Heart right ventricle (tissue), 16 donors: ENCODE results near the gene ARFGEF3. TPM values are rescaled to one million over a fixed set of nuclear protein-coding genes. Genes with fewer than 3 reads are reported as not detected.
A peak's percentile ranks its signal among the peaks of the same experiment; 100 is the strongest.

Source experiments
- ATAC-seq, 8 donors: fragments of 200-7000 bp; cut with Tn5 transposase; one replicate each; pipeline ENCODE4 v1.9.1; 2020; ENCODE audit warnings: mild to moderate bottlenecking in 8 of 8, moderate library complexity in 8 of 8, moderate number of reproducible peaks in 1 of 8
- DNase-seq, 2 donors: peaks; one replicate each; pipeline ENCODE4 v3.0.0-alpha.2; 2020
- H3K27ac ChIP-seq, 10 donors: fragments of 200-600 bp; sonication (generic) in 2 of 10; one replicate each; pipeline versions ENCODE4 v1.5.0 to v1.8.0; 2020 to 2022; ENCODE audit warnings: mild to moderate bottlenecking in 3 of 10
- H3K27me3 ChIP-seq, 7 donors: fragments of 200-600 bp; one replicate each; pipeline ENCODE4 v1.8.0; 2021 to 2022; ENCODE audit warnings: mild to moderate bottlenecking in 2 of 7
- H3K36me3 ChIP-seq, 9 donors: fragments of 200-600 bp; sonication (generic) in 1 of 9; one replicate each; pipeline versions ENCODE4 v1.5.0 to v1.8.0; 2020 to 2022; ENCODE audit warnings: mild to moderate bottlenecking in 2 of 9
- H3K4me1 ChIP-seq, 9 donors: fragments of 200-600 bp; sonication (generic) in 1 of 9; one replicate each; pipeline versions ENCODE4 v1.5.0 to v1.8.0; 2020 to 2022; ENCODE audit warnings: mild to moderate bottlenecking in 4 of 9
- H3K4me3 ChIP-seq, 10 donors: fragments of 200-600 bp; sonication (generic) in 2 of 10; one replicate each; pipeline versions ENCODE4 v1.5.0 to v1.8.0; 2020 to 2022; ENCODE audit warnings: mild to moderate bottlenecking in 7 of 10, moderate library complexity in 2 of 10
- H3K9me3 ChIP-seq, 11 donors: fragments of 200-600 bp in 10 of 11; sonication (generic) in 2 of 11; one replicate each; pipeline versions ENCODE4 v1.5.0 to v1.8.0; 2013 to 2022; ENCODE audit warnings: mild to moderate bottlenecking in 2 of 11, control low read depth in 1 of 11, moderate library complexity in 1 of 11
- WGBS, 2 donors: extraction: QIAGEN DNeasy Blood & Tissue Kit; methylation state at CpG; one replicate each; pipeline ENCODE4 v1.1.7; 2013; ENCODE audit warnings: inconsistent platforms in 1 of 2; 5-methylcytosine and 5-hydroxymethylcytosine counted together
- intact Hi-C, 10 donors: fragments of 100-400 bp; cut with DNase I; formaldehyde crosslinking; loops; one replicate each; pipeline versions ENCODE4 v1.11.1 to v1.14.2; 2022
- polyA plus RNA-seq, 2 donors: library from polyadenylated mRNA; stranded (reverse); fragments of 200-250 nt; gene quantifications; one replicate each; pipeline ENCODE4 v1.2.3, GENCODE V29; 2013
- total RNA-seq, 10 donors: library from RNA; stranded (reverse); fragmentation: NEBNext Ultra II Directional in 3 of 10; extraction: Animal tissue kit (Norgen Biotek cat#: 25700) in 3 of 10; gene quantifications; one replicate each; pipeline versions ENCODE4 v1.2.1 to v1.2.4, GENCODE V29; 2021 to 2023
- TF ChIP-seq, protein P1 (sequence below), 9 donors: fragments of 200-600 bp; sonication (generic) in 2 of 9; IDR thresholded peaks; one replicate each; pipeline versions ENCODE4 v1.5.0 to v1.8.0; 2021 to 2022; ENCODE audit warnings: antibody characterized with exemption in 9 of 9, mild to moderate bottlenecking in 5 of 9, moderate library complexity in 1 of 9
- donor health status: Arrhythmogenic right ventricular cardiomyopathy.
- donor health status: ischemic (EF 13 %, LVEDD 7.1; RV severe dilation, severe dysfunction).
- donor health status: healthy with polysubstance abuse.
- donor health status: DM: no; HTN: yes; CAD: no.
- donor health status: DM: no; HTN: no; CAD: no.
- donor health status: ischemic (EF 25% LVEDD 6.9; RV normal size, moderate dysfunction).
- donor health status: ischemic (EF 25% LVEDD 5.7; RV mildly dilated, moderate dysfunction).
- donor health status: healthy.
- donor health status: DM: yes; HTN: yes; CAD: no.
- donor health status: Ischemic cardiomyopathy.
- donor health status: ischemic (EF 35%, LVEDD 5.7; RV mildly dilated, moderate dysfunction).
- donor health status: nonischemic (EF 11% LVEDD 7.7; RV severe dilation, severe dysfunction).
- donor health status: DM: yes; HTN: yes; CAD: no.
- donor health status: PGD.
- donor health status: ischemic (EF 29% LVEDD 5.4; RV normal size, mild dysfunction).
- donor health status: nonischemic (EF 23%, LVEDD 6.1; RV moderate dilation, normal function).

Gene ARFGEF3
- total and polyA plus RNA-seq, 12 donors = 0.33 to 11.1 (median 3.3) TPM

DNA sequence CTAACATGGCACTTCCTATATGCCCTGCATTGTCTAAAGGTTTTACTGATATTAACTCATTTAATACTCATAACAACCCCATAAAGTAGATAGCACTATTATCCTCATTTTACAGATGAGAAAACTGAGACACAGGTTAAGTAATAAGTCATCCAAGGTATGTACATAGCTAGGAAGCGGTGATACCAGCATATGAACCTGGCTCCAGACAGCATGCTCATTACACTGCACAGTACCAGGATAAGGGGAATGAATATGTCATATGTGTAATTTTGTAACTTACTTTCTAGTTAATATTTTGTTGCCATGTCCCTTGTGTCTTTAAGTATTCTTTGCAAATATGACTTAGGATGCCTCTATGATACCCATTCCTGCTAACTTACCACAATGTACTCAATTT is 109.7 kb downstream of the ARFGEF3 start:
- intact Hi-C loops = no loop called here
- ATAC-seq (no peak), DNase-seq (no peak)
- Histone ChIP-seq H3K27me3 (no peaks in the 10 kb centered on the region), H3K4me3 (no peak overlapping the region), H3K27ac (no peak overlapping the region), H3K4me1 (no peaks in the 10 kb centered on the region), H3K36me3 (no peaks in the 10 kb centered on the region), H3K9me3 (no peaks in the 10 kb centered on the region)
- TF ChIP-seq, protein P1, sequence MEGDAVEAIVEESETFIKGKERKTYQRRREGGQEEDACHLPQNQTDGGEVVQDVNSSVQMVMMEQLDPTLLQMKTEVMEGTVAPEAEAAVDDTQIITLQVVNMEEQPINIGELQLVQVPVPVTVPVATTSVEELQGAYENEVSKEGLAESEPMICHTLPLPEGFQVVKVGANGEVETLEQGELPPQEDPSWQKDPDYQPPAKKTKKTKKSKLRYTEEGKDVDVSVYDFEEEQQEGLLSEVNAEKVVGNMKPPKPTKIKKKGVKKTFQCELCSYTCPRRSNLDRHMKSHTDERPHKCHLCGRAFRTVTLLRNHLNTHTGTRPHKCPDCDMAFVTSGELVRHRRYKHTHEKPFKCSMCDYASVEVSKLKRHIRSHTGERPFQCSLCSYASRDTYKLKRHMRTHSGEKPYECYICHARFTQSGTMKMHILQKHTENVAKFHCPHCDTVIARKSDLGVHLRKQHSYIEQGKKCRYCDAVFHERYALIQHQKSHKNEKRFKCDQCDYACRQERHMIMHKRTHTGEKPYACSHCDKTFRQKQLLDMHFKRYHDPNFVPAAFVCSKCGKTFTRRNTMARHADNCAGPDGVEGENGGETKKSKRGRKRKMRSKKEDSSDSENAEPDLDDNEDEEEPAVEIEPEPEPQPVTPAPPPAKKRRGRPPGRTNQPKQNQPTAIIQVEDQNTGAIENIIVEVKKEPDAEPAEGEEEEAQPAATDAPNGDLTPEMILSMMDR (IDR thresholded peaks at IDR 0.05) = no peak
- 99 to 100% methylated on average over 1 of the region's 1 CpG for WGBS, 2 donors

DNA sequence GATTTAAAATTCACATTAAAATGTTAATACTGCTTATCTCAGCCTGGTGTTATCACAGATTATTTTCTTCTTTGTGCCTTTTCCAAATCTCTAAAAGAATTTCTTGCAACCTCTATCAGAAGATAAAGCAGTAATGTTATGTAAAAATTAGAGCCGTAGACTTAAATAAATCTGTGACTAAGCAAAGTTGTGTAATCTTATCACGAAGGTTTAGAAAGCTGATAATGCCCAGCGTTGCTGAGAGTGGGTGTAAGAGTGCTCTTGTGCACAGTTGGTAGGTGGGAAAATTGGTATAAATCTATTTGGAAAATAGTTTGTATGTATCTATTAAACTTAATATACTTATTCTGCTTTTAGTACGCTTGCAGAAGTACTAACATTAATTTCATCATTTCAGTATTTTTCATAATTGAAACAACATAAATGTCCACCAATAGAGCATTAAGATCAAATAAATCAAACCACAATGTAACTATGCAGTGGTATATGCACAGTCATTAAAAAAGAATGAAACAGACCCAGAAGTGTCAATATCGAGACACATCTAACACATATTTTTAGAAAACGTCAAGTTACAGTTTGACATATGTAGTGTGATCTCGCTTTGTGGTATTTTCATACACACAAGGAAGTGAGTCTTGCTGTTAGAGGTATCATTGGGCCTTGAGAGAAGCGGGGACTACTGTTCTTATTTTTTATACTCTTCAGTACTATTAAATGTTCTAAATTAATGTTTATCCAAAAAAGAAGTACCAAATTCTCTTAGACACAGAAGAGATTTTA is 111.0 kb downstream of the ARFGEF3 start:
- no peaks in the 10 kb centered on the region for H3K27me3 ChIP-seq
- WGBS, 2 donors = 68 to 70% methylated on average over 8 of the region's 8 CpGs
- intact Hi-C loops = no loop called here
- no peak overlapping the region for H3K27ac ChIP-seq
- H3K36me3 ChIP-seq = no peaks in the 10 kb centered on the region
- H3K9me3 ChIP-seq = no peaks in the 10 kb centered on the region
- H3K4me3 ChIP-seq = no peak overlapping the region
- no peaks in the 10 kb centered on the region for H3K4me1 ChIP-seq
- no peak for ATAC-seq
- no peak for DNase-seq
- TF ChIP-seq, protein P1 (IDR thresholded peaks at IDR 0.05) = no peak

DNA sequence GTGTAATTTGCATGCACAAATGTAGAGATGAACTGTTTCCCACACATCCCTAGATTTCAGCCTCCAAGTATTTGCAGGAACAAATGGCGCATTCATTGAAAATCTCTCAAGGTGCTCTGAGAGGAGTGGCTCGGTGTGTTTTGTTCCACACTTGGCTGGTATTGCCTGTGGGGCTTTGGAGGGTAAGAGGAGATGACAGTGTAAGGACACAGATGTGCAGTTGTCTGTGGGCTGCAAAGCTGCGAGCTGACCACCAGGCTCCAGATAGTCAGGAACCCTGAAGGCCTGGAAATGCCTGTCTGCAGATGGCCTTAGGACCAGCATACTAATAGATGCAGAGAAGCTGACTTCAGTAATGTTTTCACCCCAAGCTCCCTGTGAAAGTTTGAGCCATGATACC is 114.2 kb downstream of the ARFGEF3 start:
- WGBS, 2 donors = 78 to 85% methylated on average over 3 of the region's 3 CpGs
- intact Hi-C loops = loop anchor here in 6 of 10 donors (5.0 kb wide), 1 partner anchor 159 kb away; no protein-coding TSS in a partner anchor

DNA sequence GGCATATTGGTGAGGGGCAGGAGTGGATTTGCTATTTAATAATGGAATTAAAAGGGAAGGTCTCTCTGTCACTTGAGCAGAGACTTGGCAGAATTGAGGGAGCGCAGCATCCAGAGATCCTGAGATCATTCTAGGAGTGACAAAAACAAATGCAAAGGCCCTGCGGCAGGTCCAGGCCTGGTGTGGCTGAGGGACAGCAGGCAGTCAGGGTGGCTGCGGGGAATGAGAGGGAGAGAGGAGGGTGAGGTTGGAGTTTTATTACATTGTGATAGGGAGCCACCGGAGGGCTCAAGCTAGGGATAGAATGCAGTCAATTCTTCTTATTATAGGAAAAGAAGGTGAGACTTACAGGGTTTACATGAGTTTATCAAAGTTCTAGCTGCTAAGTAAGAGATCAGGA is 116.1 kb downstream of the ARFGEF3 start:
- ATAC-seq = peak in 1 of 8 donors; percentile 17
- H3K27me3 ChIP-seq = no peaks in the 10 kb centered on the region
- intact Hi-C loops = loop anchor here in 6 of 10 donors (5.0 kb wide), 1 partner anchor 161 kb away; no protein-coding TSS in a partner anchor

More for the DNA sequence above, 114.2 kb downstream of the ARFGEF3 start:
- TF ChIP-seq, protein P1 (IDR thresholded peaks at IDR 0.05) = no peak
- DNase-seq = no peak
- H3K9me3 ChIP-seq = no peaks in the 10 kb centered on the region
- H3K27me3 ChIP-seq = no peaks in the 10 kb centered on the region
- H3K36me3 ChIP-seq = peaks cover 0 to under 1% (median 0%) of the 10 kb centered on the region in 9 donors
- no peak overlapping the region for H3K27ac ChIP-seq
- no peak overlapping the region for H3K4me3 ChIP-seq
- no peak for ATAC-seq
- no peaks in the 10 kb centered on the region for H3K4me1 ChIP-seq

More for the DNA sequence above, 116.1 kb downstream of the ARFGEF3 start:
- DNase-seq = no peak
- TF ChIP-seq, protein P1 (IDR thresholded peaks at IDR 0.05) = no peak
- WGBS, 2 donors = 98 to 100% methylated on average over 4 of the region's 4 CpGs
- H3K4me3 ChIP-seq = no peak overlapping the region
- peaks cover 0 to 4% (median 0%) of the 10 kb centered on the region in 9 donors for H3K36me3 ChIP-seq
- H3K9me3 ChIP-seq = no peaks in the 10 kb centered on the region
- no peak overlapping the region for H3K27ac ChIP-seq
- no peaks in the 10 kb centered on the region for H3K4me1 ChIP-seq
